Ishikawa (cell line): ENCODE measurements around the gene ZNF620.

Experiments
- CEBPB ChIP-seq: IDR thresholded peaks from 2 replicates; pipeline ENCODE4 v1.6.1; 2012
- EP300 ChIP-seq: IDR thresholded peaks from 2 replicates; pipeline ENCODE4 v1.6.1; 2012; ENCODE audit warnings: borderline replicate concordance
- FOXM1 ChIP-seq: IDR thresholded peaks from 2 replicates; pipeline ENCODE4 v1.6.1; 2012; ENCODE audit warnings: low read depth, borderline replicate concordance
- NFIC ChIP-seq: IDR thresholded peaks from 2 replicates; pipeline ENCODE4 v1.6.1; 2012
- RAD21 ChIP-seq: IDR thresholded peaks from 2 replicates; pipeline ENCODE4 v1.6.1; 2012; ENCODE audit warnings: low read depth
- TAF1 ChIP-seq: IDR thresholded peaks from 2 replicates; pipeline ENCODE4 v1.6.1; 2012; ENCODE audit warnings: low read depth, mild to moderate bottlenecking
- YY1 ChIP-seq: IDR thresholded peaks from 2 replicates; pipeline ENCODE4 v1.6.1; 2012; ENCODE audit warnings: low read depth
- TF ChIP-seq, protein P1 (sequence below): IDR thresholded peaks from 2 replicates; pipeline ENCODE4 v1.6.1; 2012

GRCh38 chr3:40456279-40456939 lies 49.4 kb upstream of the ZNF620 start:
- TF ChIP-seq EP300, result no peak
- TF ChIP-seq, protein P1, sequence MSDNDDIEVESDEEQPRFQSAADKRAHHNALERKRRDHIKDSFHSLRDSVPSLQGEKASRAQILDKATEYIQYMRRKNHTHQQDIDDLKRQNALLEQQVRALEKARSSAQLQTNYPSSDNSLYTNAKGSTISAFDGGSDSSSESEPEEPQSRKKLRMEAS, result no peak
- TF ChIP-seq NFIC, result no peak
- TF ChIP-seq YY1, result no peak
- TF ChIP-seq TAF1, result no peak
- no peak for TF ChIP-seq FOXM1
- TF ChIP-seq CEBPB, result no peak
- TF ChIP-seq RAD21, result no peak
